ENCODE measurements around the gene NPAS3.
A peak's percentile ranks its signal among the peaks of the same experiment; 100 is the strongest.

The NPAS3 gene

GRCh38 chr14:33564774-33565630 is 626.3 kb downstream of the NPAS3 start:
- no peak for DNase-seq

- DNase-seq: no peak
Observed at GRCh38 chr14:33566082-33566481, 627.4 kb downstream of the NPAS3 start.

- peak; percentile 79 for DNase-seq
Observed at GRCh38 chr14:33567023-33567728, 628.5 kb downstream of the NPAS3 start.

- no peak for DNase-seq
Observed at GRCh38 chr14:33567731-33568130, 629.1 kb downstream of the NPAS3 start.

- no peak for DNase-seq
Observed at GRCh38 chr14:33568935-33569579, 630.4 kb downstream of the NPAS3 start.

GRCh38 chr14:33569821-33570687 is 631.4 kb downstream of the NPAS3 start:
- DNase-seq: no peak

- no peak for DNase-seq
Observed at GRCh38 chr14:33570694-33571310, 632.1 kb downstream of the NPAS3 start.

GRCh38 chr14:33573301-33573880 is 634.7 kb downstream of the NPAS3 start:
- no peak for DNase-seq

- DNase-seq: no peak
Observed at GRCh38 chr14:33576014-33576413, 637.3 kb downstream of the NPAS3 start.

- no peak for DNase-seq
Observed at GRCh38 chr14:33578461-33579216, 640.0 kb downstream of the NPAS3 start.

GRCh38 chr14:33580231-33580749 is 641.6 kb downstream of the NPAS3 start:
- DNase-seq: no peak

- DNase-seq: no peak
Observed at GRCh38 chr14:33580841-33581240, 642.2 kb downstream of the NPAS3 start.

GRCh38 chr14:33584697-33585096 is 646.0 kb downstream of the NPAS3 start:
- no peak for DNase-seq

- no peak for DNase-seq
Observed at GRCh38 chr14:33586806-33587205, 648.1 kb downstream of the NPAS3 start.

GRCh38 chr14:33587791-33588190 is 649.1 kb downstream of the NPAS3 start:
- no peak for DNase-seq

GRCh38 chr14:33588771-33589170 is 650.1 kb downstream of the NPAS3 start:
- no peak for DNase-seq

- DNase-seq: no peak
Observed at GRCh38 chr14:33589334-33589733, 650.7 kb downstream of the NPAS3 start.

- no peak for DNase-seq
Observed at GRCh38 chr14:33590891-33591630, 652.4 kb downstream of the NPAS3 start.

- DNase-seq: no peak
Observed at GRCh38 chr14:33592297-33592696, 653.6 kb downstream of the NPAS3 start.
